B cell (primary cell): ENCODE data around the gene ZC3H7A. TPM values are rescaled to one million over a fixed set of nuclear protein-coding genes. Genes with fewer than 3 reads are reported as not detected.

ENCODE experiments used
- ATAC-seq: fragments of 200-7000 bp; cut with Tn5 transposase; one replicate; pipeline ENCODE4 v1.10.0; 2021; ENCODE audit warnings: low read depth, mild to moderate bottlenecking, moderate number of reproducible peaks, moderate library complexity
- CTCF ChIA-PET: fragments of 350-600 bp; sonication (Branson Sonifier 250); formaldehyde crosslinking; loops from one replicate; lab custom pipeline; 2021; ENCODE audit warnings: antibody characterized with exemption, inconsistent platforms; lab: Charles Lee
- POLR2A ChIA-PET: fragments of 350-600 bp; sonication (Branson Sonifier 250); formaldehyde crosslinking; loops from one replicate; lab custom pipeline; 2021; ENCODE audit warnings: antibody characterized with exemption; lab: Charles Lee
- DNase-seq: peaks from one replicate; pipeline ENCODE4 v3.0.0; 2013
- H2AFZ ChIP-seq: 2 replicates; pipeline ENCODE4 v1.6.1; 2012; ENCODE audit warnings: mild to moderate bottlenecking, low read depth, low read length; ENCODE audit not compliant: insufficient read depth, poor library complexity, severe bottlenecking
- H3K27ac ChIP-seq, 2 donors: 1 replicate in 1 of 2; 2 replicates in 1 of 2; pipeline ENCODE4 v1.5.1; 2012 to 2013; ENCODE audit warnings: low read length in 2 of 2, mild to moderate bottlenecking in 2 of 2, moderate library complexity in 1 of 2
- H3K27me3 ChIP-seq, 4 experiments: fragments of 200-600 bp in 1 of 4; sonication (generic) in 1 of 4; replicated peaks in 1 of 4; 1 replicate in 2 of 4; 2 replicates in 2 of 4; pipeline versions ENCODE4 v1.6.1 to v1.7.0; 2013 to 2016; ENCODE audit warnings: low read length in 3 of 4, mild to moderate bottlenecking in 2 of 4, mixed read lengths in 1 of 4, moderate library complexity in 1 of 4; ENCODE audit not compliant: insufficient read depth in 4 of 4, control insufficient read depth in 3 of 4; ENCODE audit errors: control extremely low read depth in 1 of 4
- H3K36me3 ChIP-seq, 2 experiments: replicated peaks in 1 of 2; 1 replicate in 1 of 2; 2 replicates in 1 of 2; pipeline versions ENCODE4 v1.6.1 to v1.7.1; 2013; ENCODE audit warnings: low read length in 1 of 2; ENCODE audit not compliant: insufficient read depth in 2 of 2, control insufficient read depth in 1 of 2; ENCODE audit errors: control extremely low read depth in 1 of 2, extremely low read depth in 1 of 2
- H3K4me1 ChIP-seq, 2 donors: fragments of 200-600 bp in 1 of 2; sonication (generic) in 1 of 2; 1 replicate in 1 of 2; 2 replicates in 1 of 2; pipeline versions ENCODE4 v1.5.1 to v1.6.1; 2013 to 2017; ENCODE audit warnings: low read length in 2 of 2; ENCODE audit not compliant: control insufficient read depth in 2 of 2, insufficient read depth in 2 of 2
- H3K4me2 ChIP-seq: replicated peaks from 2 replicates; pipeline ENCODE3; 2012; ENCODE audit warnings: mild to moderate bottlenecking, low read depth, low read length; ENCODE audit not compliant: poor library complexity, severe bottlenecking
- H3K4me3 ChIP-seq, 5 experiments: fragments of 200-600 bp in 1 of 5; sonication (generic) in 1 of 5; 1 replicate in 3 of 5; 2 replicates in 2 of 5; pipeline versions ENCODE4 v1.5.1 to v1.7.0; 2011 to 2016; ENCODE audit warnings: low read length in 4 of 5, mild to moderate bottlenecking in 4 of 5, low read depth in 2 of 5, control low read depth in 1 of 5, moderate library complexity in 1 of 5; ENCODE audit not compliant: insufficient read depth in 1 of 5; ENCODE audit errors: control extremely low read depth in 1 of 5, extremely low read depth in 1 of 5
- H3K79me2 ChIP-seq: fragments of 200-600 bp; sonication (generic); one replicate; pipeline ENCODE4 v1.6.0; 2016; ENCODE audit warnings: low read length; ENCODE audit not compliant: control insufficient read depth, insufficient read depth
- H3K9ac ChIP-seq: fragments of 200-600 bp; sonication (generic); 2 replicates; pipeline ENCODE4 v1.6.1; 2017; ENCODE audit warnings: mild to moderate bottlenecking, low read length, moderate library complexity
- H3K9me3 ChIP-seq, 3 donors: one replicate each; pipeline versions ENCODE4 v1.6.1 to v1.7.1; 2013; ENCODE audit warnings: low read length in 2 of 3; ENCODE audit not compliant: control insufficient read depth in 2 of 3, insufficient read depth in 1 of 3; ENCODE audit errors: control extremely low read depth in 1 of 3
- H4K20me1 ChIP-seq: 2 replicates; pipeline ENCODE4 v1.6.0; 2012; ENCODE audit warnings: mild to moderate bottlenecking, low read length; ENCODE audit not compliant: insufficient read depth, control insufficient read depth, poor library complexity, severe bottlenecking
- H3K27ac Mint-ChIP-seq: one replicate; pipeline ENCODE4 v1.8.0; 2021; ENCODE audit warnings: mixed read lengths
- H3K27me3 Mint-ChIP-seq: one replicate; pipeline ENCODE4 v1.8.0; 2021; ENCODE audit warnings: mixed read lengths
- H3K4me1 Mint-ChIP-seq: one replicate; pipeline ENCODE4 v1.8.0; 2021; ENCODE audit warnings: mixed read lengths
- H3K4me3 Mint-ChIP-seq: one replicate; pipeline ENCODE4 v1.8.0; 2021; ENCODE audit warnings: mixed read lengths
- H3K9me3 Mint-ChIP-seq: one replicate; pipeline ENCODE4 v1.8.0; 2022; ENCODE audit warnings: mixed read lengths; ENCODE audit not compliant: insufficient read depth
- EZH2 ChIP-seq: IDR thresholded peaks from 2 replicates; pipeline ENCODE4 v1.6.1; 2012; ENCODE audit warnings: borderline replicate concordance, low read depth, mild to moderate bottlenecking, moderate library complexity, low read length; ENCODE audit not compliant: insufficient read depth, poor library complexity, severe bottlenecking
- WGBS: methylation state at CpG from one replicate; pipeline ENCODE4 v1.1.5; 2013; ENCODE audit warnings: missing lambda C conversion rate; ENCODE audit not compliant: insufficient coverage; 5-methylcytosine and 5-hydroxymethylcytosine counted together
- intact Hi-C: fragments of 100-400 bp; cut with micrococcal nuclease; formaldehyde crosslinking; loops from one replicate; pipeline ENCODE4 v1.10.0; 2022
- polyA plus RNA-seq: library from polyadenylated mRNA; depleted of rRNA; stranded (reverse); fragments of >200 nt; gene quantifications from 2 replicates; pipeline ENCODE4 v1.2.3, GENCODE V29; 2012
- total RNA-seq, 2 donors: library from RNA; stranded (reverse); fragments of 120-200 nt in 1 of 2; gene quantifications; 1 replicate in 1 of 2; 2 replicates in 1 of 2; pipeline versions ENCODE4 v1.2.3 to v1.2.4, GENCODE V29; 2013 to 2022
- TF ChIP-seq, protein P1 (sequence below): fragments of 200-600 bp; IDR thresholded peaks from one replicate; pipeline ENCODE4 v1.8.0; 2022; ENCODE audit warnings: antibody characterized with exemption, mild to moderate bottlenecking

Gene ZC3H7A
- total and polyA plus RNA-seq, 2 donors (not counting 1 experiment from before 2014, with no cell fraction given), result 40.8 to 126 TPM

DNA sequence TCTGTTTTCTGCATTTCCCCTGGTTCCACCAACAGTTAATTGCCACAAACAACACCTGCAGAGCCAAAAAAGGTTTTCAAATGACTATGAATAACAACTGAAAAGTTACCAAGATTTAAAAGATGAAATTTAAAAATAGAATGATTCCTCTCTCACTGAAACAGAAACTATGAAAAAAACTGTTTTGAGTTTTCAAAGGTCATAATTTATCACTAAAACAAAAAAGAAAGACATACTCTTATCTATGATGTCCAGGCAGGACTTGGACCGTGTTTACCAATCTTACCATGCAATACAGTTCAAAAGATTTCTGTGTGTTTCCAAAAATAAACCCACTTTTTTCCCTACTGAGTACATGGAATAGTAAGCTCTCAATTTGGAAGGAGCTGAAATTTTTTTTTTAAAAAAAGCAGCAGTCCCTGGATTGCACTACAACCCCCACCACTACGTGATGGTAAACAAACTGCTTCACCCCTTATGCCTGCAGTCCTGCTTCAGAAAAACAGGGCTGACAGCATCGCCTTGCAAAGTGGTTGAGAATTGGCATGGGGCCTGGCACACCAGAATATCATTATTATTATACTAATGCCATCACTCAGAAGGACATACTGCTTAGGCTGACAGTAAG, 62.9 kb downstream of the ZC3H7A start:
- intact Hi-C loops, result no loop called here
- no peak overlapping the region for H3K4me3 Mint-ChIP-seq
- no peak overlapping the region for H3K9ac ChIP-seq
- no peaks in the 10 kb centered on the region for H3K27me3 Mint-ChIP-seq
- no peak overlapping the region for H2AFZ ChIP-seq
- no CpG with 5 or more reads among the region's 3 CpGs for WGBS
- no peak for TF ChIP-seq EZH2
- TF ChIP-seq, protein P1, sequence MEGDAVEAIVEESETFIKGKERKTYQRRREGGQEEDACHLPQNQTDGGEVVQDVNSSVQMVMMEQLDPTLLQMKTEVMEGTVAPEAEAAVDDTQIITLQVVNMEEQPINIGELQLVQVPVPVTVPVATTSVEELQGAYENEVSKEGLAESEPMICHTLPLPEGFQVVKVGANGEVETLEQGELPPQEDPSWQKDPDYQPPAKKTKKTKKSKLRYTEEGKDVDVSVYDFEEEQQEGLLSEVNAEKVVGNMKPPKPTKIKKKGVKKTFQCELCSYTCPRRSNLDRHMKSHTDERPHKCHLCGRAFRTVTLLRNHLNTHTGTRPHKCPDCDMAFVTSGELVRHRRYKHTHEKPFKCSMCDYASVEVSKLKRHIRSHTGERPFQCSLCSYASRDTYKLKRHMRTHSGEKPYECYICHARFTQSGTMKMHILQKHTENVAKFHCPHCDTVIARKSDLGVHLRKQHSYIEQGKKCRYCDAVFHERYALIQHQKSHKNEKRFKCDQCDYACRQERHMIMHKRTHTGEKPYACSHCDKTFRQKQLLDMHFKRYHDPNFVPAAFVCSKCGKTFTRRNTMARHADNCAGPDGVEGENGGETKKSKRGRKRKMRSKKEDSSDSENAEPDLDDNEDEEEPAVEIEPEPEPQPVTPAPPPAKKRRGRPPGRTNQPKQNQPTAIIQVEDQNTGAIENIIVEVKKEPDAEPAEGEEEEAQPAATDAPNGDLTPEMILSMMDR, result no peak
- ChIA-PET CTCF (interaction anchor here (0.5 to 1.1 kb wide), 2 partner anchors 19 to 660 kb away, joined by 3 read pairs; no protein-coding TSS in a partner anchor), POLR2A (no interaction called here)
- peaks cover 74% of the 10 kb centered on the region for H3K79me2 ChIP-seq
- peak overlapping the region; percentile 4 for H3K27ac Mint-ChIP-seq
- H3K4me3 ChIP-seq, result no peak overlapping the region
- H3K4me1 ChIP-seq, result peaks cover 11 to 22% of the 10 kb centered on the region in 2 donors
- no peak overlapping the region for H3K4me2 ChIP-seq
- ATAC-seq, result no peak
- H3K36me3 ChIP-seq, result peaks cover 10 to 78% of the 10 kb centered on the region in 2 experiments
- no peaks in the 10 kb centered on the region for H3K9me3 Mint-ChIP-seq
- peaks cover 43% of the 10 kb centered on the region for H3K4me1 Mint-ChIP-seq
- no peaks in the 10 kb centered on the region for H3K9me3 ChIP-seq
- H3K27me3 ChIP-seq, result no peaks in the 10 kb centered on the region
- DNase-seq, result no peak
- peak overlapping the region in 1 of 2 donors; percentile 20 for H3K27ac ChIP-seq
- H4K20me1 ChIP-seq, result peaks cover 12% of the 10 kb centered on the region

GRCh38 chr16:11731222-11731621, 65.8 kb downstream of the ZC3H7A start:
- POLR2A ChIA-PET, result no interaction called here
- H4K20me1 ChIP-seq, result no peaks in the 10 kb centered on the region
- DNase-seq (no peak), ATAC-seq (no peak)
- Mint-ChIP-seq H3K4me1 (peaks cover 21% of the 10 kb centered on the region), H3K27me3 (no peaks in the 10 kb centered on the region), H3K4me3 (no peak overlapping the region), H3K9me3 (no peaks in the 10 kb centered on the region), H3K27ac (peak overlapping the region; percentile 28)
- no peak overlapping the region for H3K27ac ChIP-seq
- CTCF ChIA-PET, result interaction anchor here (0.6 to 1.5 kb wide), 3 partner anchors 16 to 86 kb away, joined by 3 to 5 read pairs (median 3); partner anchors contain the start of gene ZC3H7A
- no peak overlapping the region for H2AFZ ChIP-seq
- no peaks in the 10 kb centered on the region for H3K27me3 ChIP-seq
- intact Hi-C loops, result no loop called here
- H3K4me3 ChIP-seq, result no peak overlapping the region
- H3K36me3 ChIP-seq, result peaks cover 12 to 83% of the 10 kb centered on the region in 2 experiments
- H3K4me1 ChIP-seq, result peaks cover 4 to 7% of the 10 kb centered on the region in 2 donors
- peaks cover 60% of the 10 kb centered on the region for H3K79me2 ChIP-seq
- no peak for TF ChIP-seq EZH2
- TF ChIP-seq, protein P1, result no peak
- no peaks in the 10 kb centered on the region for H3K9me3 ChIP-seq
- H3K4me2 ChIP-seq, result no peak overlapping the region
- WGBS, result no CpG with 5 or more reads among the region's 3 CpGs
- no peak overlapping the region for H3K9ac ChIP-seq
